Measurements from ENCODE around the gene TLR10. TPM values are rescaled to one million over a fixed set of nuclear protein-coding genes. Genes with fewer than 3 reads are reported as not detected.

The TLR10 gene
- polyA plus RNA-seq, 2 of the 4 experiments (the other 2 are of a cell fraction) = 0.14 TPM; not detected in 1

DNA sequence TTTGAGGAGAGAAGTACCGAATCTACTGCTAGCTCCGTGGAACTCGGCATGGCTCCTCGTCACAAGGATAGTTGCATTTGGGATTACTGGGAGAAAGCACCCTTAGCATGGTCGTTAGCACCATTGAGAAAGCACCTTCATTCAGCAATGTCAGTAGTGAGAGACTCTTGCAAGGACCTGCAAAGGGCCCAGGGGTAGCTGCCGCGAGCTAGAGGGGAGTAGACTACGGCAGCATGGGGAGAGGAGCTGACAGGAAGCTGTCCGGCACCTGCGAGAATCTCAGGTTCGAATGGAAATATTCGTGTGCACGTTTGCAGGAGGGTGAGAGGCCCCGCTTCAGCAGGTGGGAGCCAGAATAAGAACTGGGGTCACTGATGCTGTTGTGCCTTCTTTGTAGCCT is 20.2 kb downstream of the TLR10 start:
- FAIRE-seq = no peak
- ChIA-PET POLR2A (no interaction called here), CTCF (interaction anchor here (0.7 to 5.8 kb wide), 3 partner anchors 20 to 528 kb away, joined by 3 to 60 read pairs (median 12); partner anchors contain the start of genes TLR1 and TLR10)
- Histone ChIP-seq H3K4me2 (no peak overlapping the region), H3K27ac (no peak overlapping the region), H3K9me3 (no peaks in the 10 kb centered on the region), H3K4me1 (no peaks in the 10 kb centered on the region), H3K4me3 (no peak overlapping the region)
- no peak for DNase-seq (ENCODE audit: low read depth in 1 of 2, low spot score in 1 of 2)
- 94% methylated on average over 14 of the region's 14 CpGs for WGBS (ENCODE audit: missing lambda C conversion rate)
- no peak for TF ChIP-seq CBX8 (IDR thresholded peaks at IDR 0.05)
- TF ChIP-seq KDM1A (IDR thresholded peaks at IDR 0.05; ENCODE audit: low read depth) = no peak
- no peak for TF ChIP-seq EHF (CRISPR knock-in tag; IDR thresholded peaks at IDR 0.05)
- TF ChIP-seq, protein P1, sequence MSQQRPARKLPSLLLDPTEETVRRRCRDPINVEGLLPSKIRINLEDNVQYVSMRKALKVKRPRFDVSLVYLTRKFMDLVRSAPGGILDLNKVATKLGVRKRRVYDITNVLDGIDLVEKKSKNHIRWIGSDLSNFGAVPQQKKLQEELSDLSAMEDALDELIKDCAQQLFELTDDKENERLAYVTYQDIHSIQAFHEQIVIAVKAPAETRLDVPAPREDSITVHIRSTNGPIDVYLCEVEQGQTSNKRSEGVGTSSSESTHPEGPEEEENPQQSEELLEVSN (IDR thresholded peaks at IDR 0.05; ENCODE audit: borderline replicate concordance, low read depth) = no peak
- TF ChIP-seq, protein P2, sequence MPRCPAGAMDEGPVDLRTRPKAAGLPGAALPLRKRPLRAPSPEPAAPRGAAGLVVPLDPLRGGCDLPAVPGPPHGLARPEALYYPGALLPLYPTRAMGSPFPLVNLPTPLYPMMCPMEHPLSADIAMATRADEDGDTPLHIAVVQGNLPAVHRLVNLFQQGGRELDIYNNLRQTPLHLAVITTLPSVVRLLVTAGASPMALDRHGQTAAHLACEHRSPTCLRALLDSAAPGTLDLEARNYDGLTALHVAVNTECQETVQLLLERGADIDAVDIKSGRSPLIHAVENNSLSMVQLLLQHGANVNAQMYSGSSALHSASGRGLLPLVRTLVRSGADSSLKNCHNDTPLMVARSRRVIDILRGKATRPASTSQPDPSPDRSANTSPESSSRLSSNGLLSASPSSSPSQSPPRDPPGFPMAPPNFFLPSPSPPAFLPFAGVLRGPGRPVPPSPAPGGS (IDR thresholded peaks at IDR 0.05) = no peak
- TF ChIP-seq HOXA7 (CRISPR knock-in tag; IDR thresholded peaks at IDR 0.05) = no peak
- no peak for TF ChIP-seq SREBF2 (IDR thresholded peaks at IDR 0.05)
- TF ChIP-seq HOXB13 (CRISPR knock-in tag; IDR thresholded peaks at IDR 0.05; ENCODE audit: low read depth) = no peak
- TF ChIP-seq EP300 (IDR thresholded peaks at IDR 0.05) = no peak
- TF ChIP-seq FOSL2 (IDR thresholded peaks at IDR 0.05) = no peak
- no peak for TF ChIP-seq FOSL2 (CRISPR knock-in tag; IDR thresholded peaks at IDR 0.05)
- no peak for TF ChIP-seq MAFK (IDR thresholded peaks at IDR 0.05; ENCODE audit: partially characterized antibody)
- no peak for TF ChIP-seq NR3C1 (IDR thresholded peaks at IDR 0.05)
- TF ChIP-seq, protein P3, sequence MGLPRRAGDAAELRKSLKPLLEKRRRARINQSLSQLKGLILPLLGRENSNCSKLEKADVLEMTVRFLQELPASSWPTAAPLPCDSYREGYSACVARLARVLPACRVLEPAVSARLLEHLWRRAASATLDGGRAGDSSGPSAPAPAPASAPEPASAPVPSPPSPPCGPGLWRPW (IDR thresholded peaks at IDR 0.05) = no peak
- TF ChIP-seq GATA3 (IDR thresholded peaks at IDR 0.05; ENCODE audit: borderline replicate concordance) = no peak
- TF ChIP-seq, protein P4, sequence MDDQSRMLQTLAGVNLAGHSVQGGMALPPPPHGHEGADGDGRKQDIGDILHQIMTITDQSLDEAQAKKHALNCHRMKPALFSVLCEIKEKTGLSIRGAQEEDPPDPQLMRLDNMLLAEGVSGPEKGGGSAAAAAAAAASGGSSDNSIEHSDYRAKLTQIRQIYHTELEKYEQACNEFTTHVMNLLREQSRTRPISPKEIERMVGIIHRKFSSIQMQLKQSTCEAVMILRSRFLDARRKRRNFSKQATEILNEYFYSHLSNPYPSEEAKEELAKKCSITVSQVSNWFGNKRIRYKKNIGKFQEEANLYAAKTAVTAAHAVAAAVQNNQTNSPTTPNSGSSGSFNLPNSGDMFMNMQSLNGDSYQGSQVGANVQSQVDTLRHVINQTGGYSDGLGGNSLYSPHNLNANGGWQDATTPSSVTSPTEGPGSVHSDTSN (IDR thresholded peaks at IDR 0.05) = no peak
- TF ChIP-seq ZC3H11A (IDR thresholded peaks at IDR 0.05) = no peak
- TF ChIP-seq ZNF302 (CRISPR knock-in tag; IDR thresholded peaks at IDR 0.05) = no peak
- TF ChIP-seq MAZ (IDR thresholded peaks at IDR 0.05; ENCODE audit: borderline replicate concordance, low read depth, low read length) = no peak
- ATAC-seq = no peak

DNA sequence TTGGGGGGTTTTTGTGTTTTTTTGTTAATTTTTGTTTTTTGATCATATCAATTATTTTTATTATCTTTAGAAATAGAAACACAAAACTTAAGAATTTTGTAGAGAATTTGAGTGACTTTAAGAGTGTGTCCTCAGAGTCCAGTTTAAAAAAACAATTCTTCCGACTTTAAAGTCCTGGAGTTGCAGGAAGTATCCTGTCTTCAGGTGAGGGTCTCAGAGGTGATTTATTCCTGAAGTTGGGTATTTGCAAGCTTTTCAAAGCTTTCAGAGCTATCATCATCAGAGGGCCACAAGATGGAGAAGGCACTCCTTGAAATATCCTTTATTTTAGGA is 23.0 kb downstream of the TLR10 start:
- no peak for DNase-seq (ENCODE audit: low read depth in 1 of 2, low spot score in 1 of 2)
- ChIA-PET CTCF (interaction anchor here (0.7 to 5.8 kb wide), 37 partner anchors 10 to 658 kb away, joined by 3 to 60 read pairs (median 5); partner anchors contain the start of genes TLR1 and TLR10), POLR2A (no interaction called here)
- TF ChIP-seq RAD21 (conservative IDR thresholded peaks at IDR 0.05 in 1 of 2, IDR thresholded peaks at IDR 0.05 in 1 of 2) (peak in 1 of 2 experiments; percentile 7; a peak in 1 of 5 replicates), ZFP36 (IDR thresholded peaks at IDR 0.05; ENCODE audit: borderline replicate concordance, partially characterized antibody) (no peak)
- FAIRE-seq = no peak
- Histone ChIP-seq H3K4me2 (no peak overlapping the region), H3K4me1 (no peaks in the 10 kb centered on the region), H3K27ac (0 out of 6 replicates have a peak overlapping the region, but pooled peaks of 1 of the 2 experiments have one; percentile 31), H3K4me3 (no peak overlapping the region), H3K9me3 (no peaks in the 10 kb centered on the region)
- 88% methylated on average over 1 of the region's 1 CpG for WGBS (ENCODE audit: missing lambda C conversion rate)
- no peak for ATAC-seq

DNA sequence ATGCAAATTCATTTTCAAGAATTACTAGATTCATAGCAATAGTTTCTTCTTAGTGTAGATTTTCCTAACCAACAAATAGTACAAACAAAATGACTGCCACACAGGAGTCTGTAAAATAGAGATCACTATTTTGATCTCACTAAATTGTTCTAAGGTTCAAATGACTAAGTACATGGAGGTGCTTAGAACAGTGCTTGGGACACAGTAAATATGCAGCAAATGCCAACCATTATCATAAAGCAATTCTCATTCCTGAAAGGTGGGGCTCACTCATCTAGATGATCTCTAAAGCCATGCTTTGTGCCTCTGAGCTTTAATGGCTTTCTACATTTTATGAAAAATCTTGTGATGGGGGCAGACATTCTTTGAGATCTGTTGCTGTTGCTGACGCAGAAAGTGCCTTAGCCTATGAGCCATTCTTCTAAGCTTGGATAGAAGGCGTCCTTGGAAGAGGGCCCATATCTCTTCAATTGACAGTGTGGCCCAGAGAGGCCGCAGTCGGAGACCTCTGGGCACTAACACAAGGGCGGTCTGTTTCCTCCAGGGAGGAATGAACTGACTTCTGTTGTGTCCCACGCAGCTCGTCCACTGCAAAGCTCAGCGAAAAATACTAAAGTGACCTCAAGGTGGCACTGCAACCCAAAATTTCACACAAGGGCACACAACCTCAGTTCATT is 23.5 kb downstream of the TLR10 start:
- 14% methylated on average over 8 of the region's 8 CpGs for WGBS (ENCODE audit: missing lambda C conversion rate)
- FAIRE-seq = no peak
- Histone ChIP-seq H3K27ac (no peak overlapping the region), H3K4me3 (no peak overlapping the region), H3K4me2 (peak overlapping the region; percentile 32; the same call in 2 of the 3 replicates), H3K4me1 (no peaks in the 10 kb centered on the region), H3K9me3 (no peaks in the 10 kb centered on the region)
- ATAC-seq = peak; percentile 74 to 94
- TF ChIP-seq SMC3 (IDR thresholded peaks at IDR 0.05) (peak; percentile 73), BHLHE40 (IDR thresholded peaks at IDR 0.05; ENCODE audit: low read depth, low read length) (no peak), FOSB (CRISPR knock-in tag; IDR thresholded peaks at IDR 0.05) (no peak), MAFK (IDR thresholded peaks at IDR 0.05; ENCODE audit: partially characterized antibody) (peak; percentile 33), RAD21 (conservative IDR thresholded peaks at IDR 0.05 in 1 of 2, IDR thresholded peaks at IDR 0.05 in 1 of 2) (peak; percentile 86)
- TF ChIP-seq, protein P5, sequence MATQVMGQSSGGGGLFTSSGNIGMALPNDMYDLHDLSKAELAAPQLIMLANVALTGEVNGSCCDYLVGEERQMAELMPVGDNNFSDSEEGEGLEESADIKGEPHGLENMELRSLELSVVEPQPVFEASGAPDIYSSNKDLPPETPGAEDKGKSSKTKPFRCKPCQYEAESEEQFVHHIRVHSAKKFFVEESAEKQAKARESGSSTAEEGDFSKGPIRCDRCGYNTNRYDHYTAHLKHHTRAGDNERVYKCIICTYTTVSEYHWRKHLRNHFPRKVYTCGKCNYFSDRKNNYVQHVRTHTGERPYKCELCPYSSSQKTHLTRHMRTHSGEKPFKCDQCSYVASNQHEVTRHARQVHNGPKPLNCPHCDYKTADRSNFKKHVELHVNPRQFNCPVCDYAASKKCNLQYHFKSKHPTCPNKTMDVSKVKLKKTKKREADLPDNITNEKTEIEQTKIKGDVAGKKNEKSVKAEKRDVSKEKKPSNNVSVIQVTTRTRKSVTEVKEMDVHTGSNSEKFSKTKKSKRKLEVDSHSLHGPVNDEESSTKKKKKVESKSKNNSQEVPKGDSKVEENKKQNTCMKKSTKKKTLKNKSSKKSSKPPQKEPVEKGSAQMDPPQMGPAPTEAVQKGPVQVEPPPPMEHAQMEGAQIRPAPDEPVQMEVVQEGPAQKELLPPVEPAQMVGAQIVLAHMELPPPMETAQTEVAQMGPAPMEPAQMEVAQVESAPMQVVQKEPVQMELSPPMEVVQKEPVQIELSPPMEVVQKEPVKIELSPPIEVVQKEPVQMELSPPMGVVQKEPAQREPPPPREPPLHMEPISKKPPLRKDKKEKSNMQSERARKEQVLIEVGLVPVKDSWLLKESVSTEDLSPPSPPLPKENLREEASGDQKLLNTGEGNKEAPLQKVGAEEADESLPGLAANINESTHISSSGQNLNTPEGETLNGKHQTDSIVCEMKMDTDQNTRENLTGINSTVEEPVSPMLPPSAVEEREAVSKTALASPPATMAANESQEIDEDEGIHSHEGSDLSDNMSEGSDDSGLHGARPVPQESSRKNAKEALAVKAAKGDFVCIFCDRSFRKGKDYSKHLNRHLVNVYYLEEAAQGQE (IDR thresholded peaks at IDR 0.05) = no peak
- TF ChIP-seq, protein P6, sequence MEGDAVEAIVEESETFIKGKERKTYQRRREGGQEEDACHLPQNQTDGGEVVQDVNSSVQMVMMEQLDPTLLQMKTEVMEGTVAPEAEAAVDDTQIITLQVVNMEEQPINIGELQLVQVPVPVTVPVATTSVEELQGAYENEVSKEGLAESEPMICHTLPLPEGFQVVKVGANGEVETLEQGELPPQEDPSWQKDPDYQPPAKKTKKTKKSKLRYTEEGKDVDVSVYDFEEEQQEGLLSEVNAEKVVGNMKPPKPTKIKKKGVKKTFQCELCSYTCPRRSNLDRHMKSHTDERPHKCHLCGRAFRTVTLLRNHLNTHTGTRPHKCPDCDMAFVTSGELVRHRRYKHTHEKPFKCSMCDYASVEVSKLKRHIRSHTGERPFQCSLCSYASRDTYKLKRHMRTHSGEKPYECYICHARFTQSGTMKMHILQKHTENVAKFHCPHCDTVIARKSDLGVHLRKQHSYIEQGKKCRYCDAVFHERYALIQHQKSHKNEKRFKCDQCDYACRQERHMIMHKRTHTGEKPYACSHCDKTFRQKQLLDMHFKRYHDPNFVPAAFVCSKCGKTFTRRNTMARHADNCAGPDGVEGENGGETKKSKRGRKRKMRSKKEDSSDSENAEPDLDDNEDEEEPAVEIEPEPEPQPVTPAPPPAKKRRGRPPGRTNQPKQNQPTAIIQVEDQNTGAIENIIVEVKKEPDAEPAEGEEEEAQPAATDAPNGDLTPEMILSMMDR (IDR thresholded peaks at IDR 0.05) = peak; percentile 77
- CTCF ChIA-PET = interaction anchor here (0.6 to 5.8 kb wide), 39 partner anchors 10 to 658 kb away, joined by 3 to 60 read pairs (median 5); partner anchors contain the start of genes TLR1 and TLR10
- peak; percentile 15 to 43 for DNase-seq (ENCODE audit: low read depth in 1 of 2, low spot score in 1 of 2)
- POLR2A ChIA-PET = no interaction called here

Measured in A549 (cell line).